ENCODE results near the gene PDLIM4.

The PDLIM4 gene

GRCh38 chr5:132313961-132314432 is 56.5 kb downstream of the PDLIM4 start:
- no peak for DNase-seq

- DNase-seq: no peak
Observed at GRCh38 chr5:132315529-132316067, 58.1 kb downstream of the PDLIM4 start.

GRCh38 chr5:132319975-132320374 is 62.5 kb downstream of the PDLIM4 start:
- no peak for DNase-seq

GRCh38 chr5:132321109-132321721 is 63.7 kb downstream of the PDLIM4 start:
- no peak for DNase-seq

GRCh38 chr5:132322266-132322665 is 64.8 kb downstream of the PDLIM4 start:
- DNase-seq: no peak

Data from NCI-H748 treated with DMSO at 0.1 percent for 48 hours (cell line).